ENCODE results near the gene SSNA1. TPM values are rescaled to one million over a fixed set of nuclear protein-coding genes. Genes with fewer than 3 reads are reported as not detected.

SSNA1 gene
- total RNA-seq, 2 experiments from 2014 or later: 80.2 to 91.3 TPM

DNA sequence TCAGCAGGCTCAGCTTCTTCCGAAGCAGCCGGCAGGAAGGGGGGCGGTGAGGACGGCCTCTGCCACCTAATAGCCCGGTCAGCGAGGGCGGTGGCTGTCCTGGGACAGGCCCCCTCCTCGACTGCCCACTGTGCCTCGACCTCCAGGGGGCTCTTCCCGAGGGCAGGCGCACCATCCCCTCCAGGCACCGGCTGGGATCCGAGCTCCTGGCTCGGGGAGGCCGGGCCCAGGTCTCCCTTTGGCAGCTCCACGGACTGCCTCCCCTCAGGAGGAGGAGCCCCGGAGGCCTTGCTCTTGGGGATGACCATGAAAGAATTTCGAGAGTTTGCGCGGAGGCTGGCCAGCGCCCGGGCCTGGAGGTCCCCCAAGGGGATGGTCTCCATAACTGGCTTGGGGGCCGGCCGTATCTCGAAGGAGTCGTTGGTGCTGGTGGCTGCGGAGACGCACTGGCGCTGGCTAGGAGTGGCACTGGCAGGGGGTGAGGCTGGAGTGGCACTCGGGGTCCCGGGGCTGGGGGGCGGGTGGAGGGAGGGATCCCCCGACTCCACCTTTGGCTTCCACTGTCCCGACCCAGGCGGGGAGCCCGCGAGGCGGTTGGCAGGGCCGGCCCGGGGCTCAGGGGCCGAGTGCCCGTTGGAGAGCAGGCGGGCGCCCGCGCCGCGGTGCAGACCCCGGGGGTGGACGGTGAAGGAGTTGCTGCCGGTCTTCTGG is 11.1 kb downstream of the SSNA1 start:
- Mint-ChIP-seq H3K4me1 (peaks cover 28% of the 10 kb centered on the region), H3K4me3 (peak overlapping the region; percentile 62), H3K27me3 (no peaks in the 10 kb centered on the region), H3K27ac (no peak overlapping the region), H3K36me3 (peaks cover 2% of the 10 kb centered on the region), H3K9me3 (ENCODE audit: low read depth) (no peaks in the 10 kb centered on the region)
- DNase-seq (no peak), ATAC-seq (no peak)
- CTCF ChIA-PET: interaction anchor here (2.5 to 3.4 kb wide), 2 partner anchors 10 to 37 kb away, joined by 8 to 12 read pairs; partner anchors contain the start of genes ANAPC2 and SSNA1

DNA sequence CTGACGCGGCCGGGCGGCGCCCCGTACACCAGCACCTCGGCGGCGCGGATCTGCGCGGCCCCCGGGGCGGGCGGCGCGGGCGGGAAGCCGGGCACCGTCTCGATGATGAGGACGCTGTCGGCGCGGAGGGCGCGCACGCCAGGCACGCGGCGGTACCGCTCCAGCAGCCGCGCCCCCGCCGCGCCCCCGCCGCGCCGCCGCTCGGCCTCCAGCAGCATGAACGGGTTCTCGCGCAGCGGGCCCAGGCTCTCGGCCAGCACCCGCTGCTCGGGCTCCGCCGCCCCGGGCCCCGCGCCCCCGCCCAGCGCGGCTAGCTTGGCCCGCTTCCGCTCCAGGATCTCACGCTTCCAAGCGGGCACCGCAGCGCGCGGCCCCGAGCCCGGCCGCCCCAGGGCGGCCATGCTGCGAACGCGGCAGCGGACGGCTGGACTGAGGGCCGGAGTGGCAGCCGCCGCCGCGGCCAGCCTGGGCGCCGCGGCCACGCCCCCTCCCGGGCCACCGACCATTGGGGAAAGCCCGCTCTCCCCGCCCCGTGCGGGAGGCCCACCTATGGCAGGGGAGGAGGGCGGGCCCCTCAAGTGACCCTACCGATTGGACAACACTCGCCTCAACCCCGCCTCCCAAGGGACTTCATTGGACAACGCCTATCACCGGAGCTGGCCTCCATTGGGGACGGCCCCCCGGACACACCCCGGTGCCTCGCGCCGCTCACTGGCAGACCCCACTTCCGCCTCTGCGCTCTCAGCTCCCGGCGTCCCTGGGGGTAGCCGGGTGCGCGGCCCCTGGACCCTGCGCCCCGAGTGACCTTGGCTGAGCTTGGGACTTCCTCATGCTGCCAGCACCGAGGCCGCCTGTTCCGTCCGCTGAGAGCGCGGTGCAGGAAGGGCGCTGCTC is 12.1 kb downstream of the SSNA1 start, which contains the start of gene TPRN:
Gene TPRN (minus strand): TSS at position 431 of the 894 bp plus-strand sequence. CDS start 30 bp downstream, at position 401.
- H3K4me1 Mint-ChIP-seq: peaks cover 31% of the 10 kb centered on the region
- H3K36me3 Mint-ChIP-seq: peaks cover 3% of the 10 kb centered on the region
- H3K4me3 Mint-ChIP-seq: peak within 1 kb of the TSS; percentile 85
- ATAC-seq (peak; percentile 95), DNase-seq (peak; percentile 100)
- peak within 1 kb of the TSS; percentile 83 for H3K27ac Mint-ChIP-seq
- H3K27me3 Mint-ChIP-seq: no peaks in the 10 kb centered on the region
- H3K9me3 Mint-ChIP-seq (ENCODE audit: low read depth): no peaks in the 10 kb centered on the region
- CTCF ChIA-PET: interaction anchor here (0.6 to 8.1 kb wide), 12 partner anchors 8 to 154 kb away, joined by 3 to 55 read pairs (median 4); partner anchors contain the start of genes ANAPC2, RNF208, SSNA1 and TUBB4B

DNA sequence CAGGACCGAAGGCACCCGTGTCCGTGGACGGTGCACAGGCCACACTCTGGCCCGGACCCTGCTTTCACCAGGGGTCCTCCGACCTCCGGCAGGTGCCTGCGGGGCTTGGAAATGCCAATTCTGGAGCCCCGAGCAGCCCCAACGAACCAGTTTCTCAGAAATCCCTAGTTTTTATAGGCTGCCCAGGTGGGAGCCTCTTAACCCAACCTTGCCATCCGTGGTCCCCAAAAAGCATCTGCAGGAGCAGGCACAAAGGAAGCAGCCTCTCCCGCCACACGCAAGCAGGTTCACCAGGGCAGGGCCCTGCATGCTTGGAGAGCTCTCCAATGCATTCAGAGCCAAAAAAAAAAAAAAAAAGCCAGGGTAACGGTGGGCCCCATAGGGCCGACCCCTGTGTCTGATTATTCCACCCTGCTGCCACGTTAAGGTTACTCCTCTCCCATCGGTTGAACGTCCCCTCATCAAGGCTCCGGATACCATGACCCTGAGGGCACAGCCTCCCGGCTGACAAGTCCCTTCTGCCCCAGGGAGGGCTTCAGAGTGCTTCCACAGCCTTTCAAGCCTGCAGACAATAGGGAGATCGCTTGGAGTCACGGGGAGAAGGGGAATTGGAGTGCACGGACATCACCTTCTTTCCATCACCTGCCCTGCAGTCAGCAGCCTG is 12.9 kb downstream of the SSNA1 start:
- H3K36me3 Mint-ChIP-seq: peaks cover 3% of the 10 kb centered on the region
- H3K27ac Mint-ChIP-seq: peak overlapping the region; percentile 83
- H3K4me1 Mint-ChIP-seq: peaks cover 35% of the 10 kb centered on the region
- DNase-seq (no peak), ATAC-seq (no peak)
- H3K27me3 Mint-ChIP-seq: no peaks in the 10 kb centered on the region
- peak overlapping the region; percentile 85 for H3K4me3 Mint-ChIP-seq
- CTCF ChIA-PET: interaction anchor here (0.6 to 8.1 kb wide), 12 partner anchors 9 to 155 kb away, joined by 3 to 55 read pairs (median 4); partner anchors contain the start of genes ANAPC2, RNF208, SSNA1 and TUBB4B
- no peaks in the 10 kb centered on the region for H3K9me3 Mint-ChIP-seq (ENCODE audit: low read depth)

DNA sequence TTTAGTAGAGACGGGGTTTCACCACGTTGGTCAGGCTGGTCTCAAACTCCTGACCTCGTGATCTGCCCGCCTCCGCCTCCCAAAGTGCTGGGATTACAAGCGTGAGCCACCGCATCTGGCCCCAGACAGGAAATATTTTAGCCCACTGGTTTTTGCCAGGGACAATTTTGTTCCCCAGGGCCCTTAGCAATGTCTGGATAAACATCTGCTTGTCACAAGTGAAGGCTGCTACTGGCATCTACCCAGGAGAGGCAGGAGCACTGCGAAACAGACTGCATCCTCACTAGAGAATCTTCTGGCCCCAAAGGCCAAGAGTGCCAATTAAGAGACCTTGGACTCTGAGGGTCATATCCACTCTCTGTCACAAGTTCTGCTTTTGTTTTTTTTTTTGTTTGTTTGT is 14.5 kb downstream of the SSNA1 start:
- no peak for ATAC-seq
- H3K27me3 Mint-ChIP-seq: no peaks in the 10 kb centered on the region
- no peak overlapping the region for H3K4me3 Mint-ChIP-seq
- CTCF ChIA-PET: interaction anchor here (1.1 to 8.1 kb wide), 2 partner anchors 14 to 83 kb away, joined by 4 to 55 read pairs; partner anchors contain the start of genes ANAPC2 and SSNA1
- DNase-seq: no peak
- H3K4me1 Mint-ChIP-seq: peaks cover 48% of the 10 kb centered on the region
- no peaks in the 10 kb centered on the region for H3K9me3 Mint-ChIP-seq (ENCODE audit: low read depth)
- no peak overlapping the region for H3K27ac Mint-ChIP-seq
- H3K36me3 Mint-ChIP-seq: peaks cover 10% of the 10 kb centered on the region

DNA sequence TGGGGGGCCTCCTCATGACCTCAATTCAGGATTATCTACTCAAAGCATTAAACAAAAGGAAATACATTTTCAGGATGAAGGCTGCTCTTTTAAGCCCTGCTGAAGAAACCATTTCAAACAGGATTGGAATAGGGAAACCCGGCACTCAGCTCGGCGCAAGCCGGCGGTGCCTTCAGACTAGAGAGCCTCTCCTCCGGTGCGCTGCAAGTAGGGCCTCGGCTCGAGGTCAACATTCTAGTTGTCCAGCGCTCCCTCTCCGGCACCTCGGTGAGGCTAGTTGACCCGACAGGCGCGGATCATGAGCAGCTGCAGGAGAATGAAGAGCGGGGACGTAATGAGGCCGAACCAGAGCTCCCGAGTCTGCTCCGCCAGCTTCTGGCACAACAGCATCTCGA is 16.3 kb downstream of the SSNA1 start:
- peak overlapping the region; percentile 94 for H3K27ac Mint-ChIP-seq
- H3K4me3 Mint-ChIP-seq: peak overlapping the region; percentile 96
- H3K27me3 Mint-ChIP-seq: no peaks in the 10 kb centered on the region
- H3K9me3 Mint-ChIP-seq (ENCODE audit: low read depth): no peaks in the 10 kb centered on the region
- DNase-seq (no peak), ATAC-seq (no peak)
- H3K36me3 Mint-ChIP-seq: peaks cover 14% of the 10 kb centered on the region
- CTCF ChIA-PET: interaction anchor here (0.8 to 8.1 kb wide), 9 partner anchors 9 to 77 kb away, joined by 3 to 55 read pairs (median 7); partner anchors contain the start of genes ANAPC2, RNF224, SSNA1 and TUBB4B
- H3K4me1 Mint-ChIP-seq: peaks cover 44% of the 10 kb centered on the region

DNA sequence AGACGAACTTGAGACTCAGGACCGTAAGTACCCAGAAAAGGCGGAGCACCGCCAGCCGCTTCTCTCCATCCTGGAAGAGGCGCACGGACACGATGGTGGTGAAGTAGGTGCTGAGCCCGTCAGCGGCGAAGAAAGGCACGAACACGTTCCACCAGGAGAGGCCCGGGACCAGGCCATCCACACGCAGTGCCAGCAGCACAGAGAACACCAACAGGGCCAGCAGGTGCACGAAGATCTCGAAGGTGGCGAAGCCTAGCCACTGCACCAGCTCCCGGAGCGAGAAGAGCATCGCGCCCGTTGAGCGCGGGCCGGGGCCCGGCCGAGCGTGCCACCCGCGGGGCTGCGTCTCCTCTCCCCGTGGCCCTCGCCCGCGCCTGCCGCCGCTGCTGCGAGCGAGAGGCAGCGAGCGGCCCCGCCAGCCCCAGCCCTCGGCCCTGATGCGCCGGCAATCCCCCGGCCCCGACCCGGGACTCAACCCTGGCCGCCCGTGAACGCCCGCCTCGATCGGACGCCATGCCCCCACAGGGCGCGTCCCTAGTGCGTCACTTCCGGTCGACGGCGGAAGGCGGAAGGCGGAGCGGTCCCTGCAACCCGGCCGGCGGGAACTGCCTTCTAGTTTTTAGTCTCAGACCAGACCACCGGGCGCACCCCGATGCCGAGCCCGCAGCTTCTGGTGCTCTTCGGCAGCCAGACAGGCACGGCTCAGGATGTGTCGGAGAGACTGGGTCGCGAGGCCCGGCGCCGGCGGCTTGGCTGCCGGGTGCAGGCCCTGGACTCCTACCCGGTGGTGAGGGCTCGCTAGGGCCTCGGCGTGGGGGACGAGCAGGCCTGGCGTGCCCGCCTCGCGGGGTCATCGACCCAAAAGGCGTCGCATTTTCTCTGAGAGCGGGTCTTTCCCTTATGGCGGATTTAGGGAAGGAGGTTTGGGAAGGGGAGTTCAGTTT is 16.9 kb downstream of the SSNA1 start, which contains the start of the genes NDOR1 and TMEM203:
Gene NDOR1 (plus strand): TSS at position 575 of the 944 bp plus-strand sequence. CDS start 78 bp downstream, at position 653.
Gene TMEM203 (minus strand): TSS at position 523 of the 944 bp plus-strand sequence. CDS start 234 bp downstream, at position 289.
- ATAC-seq (peak; percentile 67), DNase-seq (peak; percentile 96)
- Mint-ChIP-seq H3K27ac (peak within 1 kb of the TSS; percentile 94), H3K36me3 (peaks cover 16% of the 10 kb centered on the region), H3K4me1 (peaks cover 44% of the 10 kb centered on the region), H3K9me3 (ENCODE audit: low read depth) (no peaks in the 10 kb centered on the region), H3K27me3 (no peaks in the 10 kb centered on the region), H3K4me3 (peak within 1 kb of the TSS; percentile 96)
- CTCF ChIA-PET: interaction anchor here (0.8 to 8.1 kb wide), 10 partner anchors 10 to 78 kb away, joined by 3 to 55 read pairs (median 6); partner anchors contain the start of genes ANAPC2, RNF224, SSNA1 and TUBB4B

DNA sequence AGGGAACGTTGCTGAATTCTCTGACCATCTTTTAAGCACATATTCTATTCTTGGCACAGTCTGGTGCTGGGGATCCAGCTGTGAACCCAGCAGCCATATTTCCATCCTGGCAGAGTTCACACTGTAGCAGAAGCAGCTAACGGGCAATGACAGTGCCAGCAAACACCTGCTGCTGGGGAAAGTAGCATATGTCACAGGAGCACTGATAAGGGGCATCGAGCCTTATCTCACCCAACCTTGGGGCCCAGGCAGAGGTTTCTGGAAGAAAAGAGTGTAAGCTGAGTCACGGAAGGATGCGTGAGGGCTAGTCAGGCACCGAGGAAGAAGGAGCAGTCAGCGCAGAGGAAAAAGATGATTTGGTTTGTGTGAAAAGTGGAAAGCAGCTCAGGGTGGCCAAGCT is 18.1 kb downstream of the SSNA1 start:
- ATAC-seq (no peak), DNase-seq (no peak)
- Mint-ChIP-seq H3K9me3 (ENCODE audit: low read depth) (no peaks in the 10 kb centered on the region), H3K36me3 (peaks cover 17% of the 10 kb centered on the region), H3K27me3 (no peaks in the 10 kb centered on the region), H3K4me1 (peaks cover 38% of the 10 kb centered on the region), H3K27ac (peak overlapping the region; percentile 94), H3K4me3 (peak overlapping the region; percentile 96)
- CTCF ChIA-PET: interaction anchor here (1.0 to 8.1 kb wide), 5 partner anchors 16 to 34 kb away, joined by 4 to 55 read pairs (median 7); partner anchors contain the start of genes ANAPC2, RNF224, SSNA1 and TUBB4B

DNA sequence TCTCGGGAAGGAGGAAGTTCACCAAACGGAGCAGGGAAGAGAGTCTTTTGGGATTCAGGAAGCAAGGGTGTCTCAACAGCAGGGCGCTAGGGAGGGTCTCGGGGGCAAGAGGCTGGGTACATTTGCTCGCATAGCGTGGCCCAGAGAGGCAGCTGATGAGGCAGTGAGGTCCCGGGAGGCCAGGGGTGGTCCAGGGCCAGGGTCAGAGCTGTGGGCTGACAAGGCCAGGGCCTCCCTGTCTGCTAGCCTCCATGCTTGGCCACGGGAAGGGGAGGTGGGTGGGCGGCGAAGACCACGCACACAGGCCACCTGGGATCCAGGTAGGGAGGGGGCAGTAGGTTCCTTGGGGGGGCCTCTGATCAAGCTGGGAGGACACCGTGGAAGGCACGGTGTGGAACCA is 23.1 kb downstream of the SSNA1 start:
- no peak for ATAC-seq
- H3K27ac Mint-ChIP-seq: no peak overlapping the region

DNA sequence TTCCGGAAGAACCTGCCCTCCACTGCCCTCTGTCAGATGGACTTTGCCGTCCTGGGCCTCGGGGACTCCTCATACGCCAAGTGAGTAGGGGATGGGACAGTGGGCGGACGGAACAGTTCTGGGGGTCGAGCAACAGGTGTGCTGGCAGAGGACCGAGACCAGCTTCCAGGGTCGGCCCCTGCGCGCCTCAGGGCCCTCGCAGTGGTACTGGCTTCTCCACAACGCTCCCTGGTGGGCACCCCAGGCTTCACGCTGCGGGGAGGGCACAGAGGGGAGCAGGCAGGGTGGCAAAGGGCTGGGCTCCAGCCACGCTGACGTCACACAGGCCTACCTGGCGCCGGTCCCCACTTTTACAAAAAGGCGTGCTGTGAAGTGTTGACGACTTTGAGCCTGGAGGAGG is 24.0 kb downstream of the SSNA1 start:
- Mint-ChIP-seq H3K4me3 (no peak overlapping the region), H3K27me3 (no peaks in the 10 kb centered on the region), H3K36me3 (peaks cover 9% of the 10 kb centered on the region), H3K27ac (no peak overlapping the region), H3K4me1 (peaks cover 2% of the 10 kb centered on the region), H3K9me3 (ENCODE audit: low read depth) (no peaks in the 10 kb centered on the region)
- ATAC-seq (no peak), DNase-seq (no peak)
- CTCF ChIA-PET: interaction anchor here (1.2 to 1.3 kb wide), 2 partner anchors 24 to 35 kb away, joined by 3 read pairs; no protein-coding TSS in a partner anchor

More for the DNA sequence above, 23.1 kb downstream of the SSNA1 start:
- H3K4me3 Mint-ChIP-seq: no peak overlapping the region
- peaks cover 14% of the 10 kb centered on the region for H3K36me3 Mint-ChIP-seq
- no peaks in the 10 kb centered on the region for H3K27me3 Mint-ChIP-seq
- CTCF ChIA-PET: interaction anchor here (1.2 to 1.3 kb wide), 2 partner anchors 25 to 34 kb away, joined by 3 read pairs; no protein-coding TSS in a partner anchor
- peaks cover 12% of the 10 kb centered on the region for H3K4me1 Mint-ChIP-seq
- H3K9me3 Mint-ChIP-seq (ENCODE audit: low read depth): no peaks in the 10 kb centered on the region
- DNase-seq: no peak

DNA sequence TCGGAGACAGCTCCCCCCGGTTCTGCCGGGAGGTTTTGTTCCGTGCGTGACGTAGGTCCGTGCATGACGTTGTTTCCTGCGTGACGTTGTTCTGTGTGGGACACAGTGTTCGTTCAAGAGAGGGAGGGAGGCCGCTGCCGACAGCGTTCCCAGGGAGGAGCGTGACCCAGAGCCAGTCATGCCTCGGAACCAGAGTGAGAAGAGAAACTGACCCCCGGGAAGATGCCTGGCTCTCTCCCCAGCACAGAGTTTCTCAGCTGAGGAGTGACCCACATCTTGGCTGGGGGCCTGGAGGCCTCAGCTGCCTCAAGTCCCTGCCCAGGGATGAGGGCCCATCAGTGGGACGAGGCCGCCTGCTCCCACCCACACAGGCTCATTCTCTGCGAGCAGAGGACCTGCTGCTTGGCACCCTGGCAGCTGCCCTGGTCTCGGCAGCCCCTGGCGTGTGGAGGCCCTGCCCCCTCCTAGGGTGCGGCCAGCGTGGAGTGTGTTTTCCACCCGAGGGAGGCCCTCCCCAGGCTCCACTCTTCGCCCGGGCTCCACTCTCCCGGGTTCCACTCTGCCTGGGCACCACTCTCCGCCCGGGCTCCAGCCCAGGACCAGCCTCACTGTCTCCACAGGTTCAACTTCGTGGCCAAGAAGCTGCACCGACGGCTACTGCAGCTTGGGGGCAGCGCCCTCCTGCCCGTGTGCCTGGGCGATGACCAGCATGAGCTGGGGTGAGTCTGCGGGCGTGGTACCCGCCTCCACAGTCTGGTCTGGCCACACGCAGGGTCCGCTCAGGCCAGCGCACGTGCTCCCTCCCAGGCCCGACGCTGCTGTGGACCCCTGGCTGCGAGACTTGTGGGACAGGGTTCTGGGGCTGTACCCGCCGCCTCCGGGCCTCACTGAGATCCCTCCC is 24.9 kb downstream of the SSNA1 start:
- no peak for ATAC-seq
- Mint-ChIP-seq H3K36me3 (peaks cover 8% of the 10 kb centered on the region), H3K4me1 (no peaks in the 10 kb centered on the region), H3K27ac (no peak overlapping the region), H3K27me3 (no peaks in the 10 kb centered on the region), H3K9me3 (ENCODE audit: low read depth) (no peaks in the 10 kb centered on the region), H3K4me3 (no peak overlapping the region)
- no peak for DNase-seq
- CTCF ChIA-PET: interaction anchor here (1.1 kb wide), 1 partner anchor 9 kb away, joined by 4 read pairs; the partner anchor contains the start of gene RNF208

DNA sequence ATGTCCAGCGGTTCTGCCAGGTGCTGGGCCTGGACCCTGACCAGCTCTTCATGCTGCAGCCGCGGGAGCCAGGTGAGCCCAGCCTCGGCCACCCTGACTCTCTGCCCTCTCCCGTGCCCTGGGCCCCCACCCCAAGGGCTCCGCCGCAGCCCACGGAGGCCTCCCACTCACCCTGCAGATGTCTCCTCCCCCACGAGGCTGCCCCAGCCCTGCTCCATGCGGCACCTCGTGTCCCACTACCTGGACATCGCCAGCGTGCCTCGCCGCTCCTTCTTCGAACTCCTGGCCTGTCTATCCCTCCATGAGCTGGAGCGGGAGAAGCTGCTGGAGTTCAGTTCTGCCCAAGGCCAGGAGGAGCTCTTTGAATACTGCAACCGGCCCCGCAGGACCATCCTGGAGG is 26.1 kb downstream of the SSNA1 start:
- Mint-ChIP-seq H3K4me1 (no peaks in the 10 kb centered on the region), H3K36me3 (peaks cover 4% of the 10 kb centered on the region), H3K27me3 (no peaks in the 10 kb centered on the region), H3K27ac (no peak overlapping the region), H3K9me3 (ENCODE audit: low read depth) (no peaks in the 10 kb centered on the region), H3K4me3 (no peak overlapping the region)
- no peak for DNase-seq
- CTCF ChIA-PET: interaction anchor here (1.1 kb wide), 1 partner anchor 8 kb away, joined by 4 read pairs; the partner anchor contains the start of gene RNF208
- no peak for ATAC-seq

All from activated CD8-positive, alpha-beta memory T cell treated with anti-CD3 and anti-CD28 coated beads, Interleukin-2, amount 10 ng/mL, durations not matched to agents 7 days and 5 days (primary cell).